NCI-H748 treated with DMSO at 0.1 percent for 48 hours (cell line): Measurements from ENCODE around the gene MRPS14.
"Not testable (repeated sequence)": the region's sequence is repeated elsewhere in the genome, so short reads cannot be mapped to it uniquely, and the experiment has no call there.

Experiments used
- DNase-seq: peaks from one replicate; lab custom pipeline; 2025; lab: John Stamatoyannopoulos, UW

MRPS14 gene

GRCh38 chr1:175023043-175023921, at the start of gene MRPS14:
TSS of gene MRPS14 (minus strand) at chr1:175023425. CDS start at chr1:175023408, 17 bp downstream.
- peak; percentile 77 for DNase-seq

- DNase-seq: no peak
These were observed 49.1 kb upstream of the MRPS14 start for GRCh38 chr1:175072099-175072951.

- no peak for DNase-seq
These were observed 48.2 kb upstream of the MRPS14 start for GRCh38 chr1:175071276-175071943.

- no peak for DNase-seq
These were observed 47.6 kb upstream of the MRPS14 start for GRCh38 chr1:175070818-175071217.

GRCh38 chr1:175067362-175068106, 44.3 kb upstream of the MRPS14 start, which contains the start of gene TNN:
TSS of gene TNN (plus strand) at chr1:175067833. CDS start at chr1:175077419, 9,586 bp downstream.
- DNase-seq: no peak

- no peak for DNase-seq
These were observed 39.6 kb upstream of the MRPS14 start for GRCh38 chr1:175062858-175063257.

- no peak for DNase-seq
These were observed 39.1 kb upstream of the MRPS14 start for GRCh38 chr1:175062339-175062738.

GRCh38 chr1:175054736-175055135, 31.5 kb upstream of the MRPS14 start:
- DNase-seq: no peak

- no peak for DNase-seq
These were observed 27.8 kb upstream of the MRPS14 start for GRCh38 chr1:175050992-175051391.

GRCh38 chr1:175045519-175045918, 22.3 kb upstream of the MRPS14 start:
- DNase-seq: no peak

GRCh38 chr1:175045097-175045496, 21.9 kb upstream of the MRPS14 start:
- no peak for DNase-seq

- DNase-seq: not testable (repeated sequence)
These were observed 21.4 kb upstream of the MRPS14 start for GRCh38 chr1:175044591-175044990.

- no peak for DNase-seq
These were observed 20.6 kb upstream of the MRPS14 start for GRCh38 chr1:175043824-175044223.

- no peak for DNase-seq
These were observed 19.4 kb upstream of the MRPS14 start for GRCh38 chr1:175042650-175043049.

- DNase-seq: no peak
These were observed 17.2 kb upstream of the MRPS14 start for GRCh38 chr1:175040324-175040879.

- DNase-seq: no peak
These were observed 14.2 kb upstream of the MRPS14 start for GRCh38 chr1:175037416-175037815.

GRCh38 chr1:175036476-175036875, 13.3 kb upstream of the MRPS14 start:
- DNase-seq: no peak

- no peak for DNase-seq
These were observed 12.6 kb upstream of the MRPS14 start for GRCh38 chr1:175035865-175036264.

GRCh38 chr1:175034775-175035174, 11.6 kb upstream of the MRPS14 start:
- no peak for DNase-seq

- DNase-seq: no peak
These were observed 10.7 kb upstream of the MRPS14 start for GRCh38 chr1:175033953-175034352.

GRCh38 chr1:175024773-175025172, 1.5 kb upstream of the MRPS14 start:
- DNase-seq: no peak
